ENCODE results near the gene ZNF430. TPM values are rescaled to one million over a fixed set of nuclear protein-coding genes. Genes with fewer than 3 reads are reported as not detected.

ZNF430 gene
- total RNA-seq, 1 experiment from 2014 or later: 1.8 TPM

- no peak for DNase-seq (ENCODE audit: low read depth)
- in situ Hi-C loops (cut with HindIII; ENCODE audit: low pct_unique_long_range_greater_than_20kb, low sequenced_read_pairs): no loop called here
These were observed 81.2 kb downstream of the ZNF430 start for GRCh38 chr19:21101521-21102242.

- no peak for DNase-seq (ENCODE audit: low read depth)
- in situ Hi-C loops (cut with HindIII; ENCODE audit: low pct_unique_long_range_greater_than_20kb, low sequenced_read_pairs): no loop called here
These were observed 88.7 kb downstream of the ZNF430 start for GRCh38 chr19:21109116-21109515.

Other genes with a start within 250 kb of the ZNF430 start
- gene ZNF66, start 244.4 kb upstream of the ZNF430 start, total RNA-seq (2014; rRNA removed; shearing (Covaris generic); ENCODE audit: low replicate concordance): 0.35 and 2.1 TPM in 2 replicates
- gene ZNF85, start 97.4 kb upstream of the ZNF430 start, total RNA-seq (2014; rRNA removed; shearing (Covaris generic); ENCODE audit: low replicate concordance): 3.2 and 9.4 TPM in 2 replicates
- 13.2 and 13.5 TPM in 2 replicates for gene ZNF714, start 61.5 kb downstream of the ZNF430 start, total RNA-seq (2014; rRNA removed; shearing (Covaris generic); ENCODE audit: low replicate concordance)
- gene ZNF431, start 121.4 kb downstream of the ZNF430 start, total RNA-seq (2014; rRNA removed; shearing (Covaris generic); ENCODE audit: low replicate concordance): 1.7 and 4.4 TPM in 2 replicates